Measurements from ENCODE around the gene SCRG1.

DNA sequence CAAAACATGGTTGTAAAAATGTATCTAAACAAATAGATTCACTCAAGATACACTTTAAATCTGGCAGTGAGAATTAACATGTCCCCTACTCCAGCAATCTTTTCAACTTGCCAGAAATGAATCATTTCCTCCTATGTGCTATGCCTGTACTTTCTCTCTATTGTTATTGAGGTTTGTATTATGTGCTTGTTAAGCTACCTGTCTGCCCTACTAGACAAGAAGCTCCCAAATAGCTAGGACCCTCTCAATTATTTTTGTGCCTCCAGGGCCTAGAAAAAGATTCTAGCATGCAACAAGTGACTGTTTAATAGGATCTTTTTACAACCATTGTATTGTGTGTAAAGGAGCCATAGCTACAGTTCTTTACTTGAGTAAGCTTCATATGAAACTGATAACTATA lies 31.6 kb downstream of the SCRG1 start:
- no peak for TF ChIP-seq CTCF (conservative IDR thresholded peaks at IDR 0.05)
- no peak for TF ChIP-seq EZH2 (IDR thresholded peaks at IDR 0.05; ENCODE audit: low read depth)

All from PC-9 (cell line).